Activated CD4-positive, alpha-beta T cell treated with anti-CD3 and anti-CD28 coated beads, Interleukin-2, amount 10 ng/mL, durations not matched to agents 24 days and 14 days (primary cell): Measurements from ENCODE around the gene ZNF729. TPM values are rescaled to one million over a fixed set of nuclear protein-coding genes. Genes with fewer than 3 reads are reported as not detected.

ENCODE experiments used
- total RNA-seq: library from RNA; stranded (reverse); gene quantifications from 2 replicates; pipeline ENCODE4 v1.2.3, GENCODE V29; 2022

Gene ZNF729
- total RNA-seq, 1 donor from 2014 or later: not detected

Other genes starting within 250 kb of the ZNF729 start
- 7.1 and 7.7 TPM in 2 replicates for gene ZNF257, start 234.0 kb upstream of the ZNF729 start, total RNA-seq
- gene ZNF676, start 89.5 kb upstream of the ZNF729 start, total RNA-seq: not detected in 2 replicates
- not detected in 2 replicates for gene ZNF98, start 135.9 kb downstream of the ZNF729 start, total RNA-seq